ENCODE measurements around the gene FARS2.

The FARS2 gene

GRCh38 chr6:5435449-5435848 lies 174.1 kb downstream of the FARS2 start:
- no peak for DNase-seq

DNA sequence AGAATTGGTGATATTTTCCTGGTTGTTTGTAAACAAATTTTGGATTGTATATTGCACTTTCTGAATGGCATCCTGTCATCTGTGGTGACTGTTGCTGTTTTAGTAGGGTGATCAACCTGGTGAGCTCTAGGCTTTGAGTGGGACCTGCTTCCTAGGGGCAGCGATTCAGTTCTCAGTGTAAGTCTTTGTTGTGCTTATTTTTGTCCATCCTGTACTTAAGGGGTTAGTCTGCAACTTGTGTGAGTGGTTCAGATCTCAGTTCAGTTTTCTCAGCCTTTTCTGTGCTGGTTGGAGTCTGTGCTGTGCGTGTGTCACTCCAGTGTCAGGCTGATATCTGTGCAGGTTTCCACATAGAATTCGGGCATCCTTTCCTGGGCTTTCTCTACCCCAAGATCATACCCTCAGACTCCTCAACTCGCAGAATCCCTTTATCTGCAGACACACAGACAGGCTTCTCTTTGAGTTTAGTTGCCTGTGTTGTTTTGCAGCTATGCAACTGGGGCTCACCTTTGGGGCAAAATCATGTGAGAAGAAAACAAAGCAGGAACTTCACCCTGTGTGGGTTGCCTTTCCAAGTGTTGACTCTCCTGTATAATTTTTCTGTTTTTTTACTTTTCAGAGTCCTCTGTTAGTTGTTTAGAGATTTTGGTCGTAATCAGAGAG lies 177.7 kb downstream of the FARS2 start:
- DNase-seq, result no peak

GRCh38 chr6:5439749-5440148 lies 178.4 kb downstream of the FARS2 start:
- DNase-seq, result no peak

- no peak for DNase-seq
These were observed 181.0 kb downstream of the FARS2 start for GRCh38 chr6:5442319-5442718.

DNA sequence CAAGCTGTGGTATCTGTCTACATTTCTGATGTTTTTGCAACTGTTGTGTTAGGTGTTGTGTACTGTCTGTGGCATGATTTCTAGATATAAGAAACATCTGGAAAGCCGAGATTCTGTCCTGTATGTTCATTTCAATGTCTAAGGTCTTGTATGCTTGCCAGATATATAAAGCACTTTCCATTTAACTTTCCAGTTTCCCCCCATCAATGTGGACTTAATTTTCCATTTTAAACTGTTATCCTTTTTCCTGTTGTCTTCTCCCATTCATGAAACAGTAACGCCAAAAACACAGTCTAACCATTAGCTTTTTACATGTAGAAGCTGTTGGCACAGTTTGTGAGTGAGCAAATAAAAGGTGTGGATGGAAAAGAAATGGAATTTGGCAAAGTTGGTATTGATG lies 181.6 kb downstream of the FARS2 start:
- no peak for DNase-seq

- DNase-seq, result no peak
These were observed 182.2 kb downstream of the FARS2 start for GRCh38 chr6:5443491-5443890.

- DNase-seq, result no peak
These were observed 185.2 kb downstream of the FARS2 start for GRCh38 chr6:5446362-5447075.

DNA sequence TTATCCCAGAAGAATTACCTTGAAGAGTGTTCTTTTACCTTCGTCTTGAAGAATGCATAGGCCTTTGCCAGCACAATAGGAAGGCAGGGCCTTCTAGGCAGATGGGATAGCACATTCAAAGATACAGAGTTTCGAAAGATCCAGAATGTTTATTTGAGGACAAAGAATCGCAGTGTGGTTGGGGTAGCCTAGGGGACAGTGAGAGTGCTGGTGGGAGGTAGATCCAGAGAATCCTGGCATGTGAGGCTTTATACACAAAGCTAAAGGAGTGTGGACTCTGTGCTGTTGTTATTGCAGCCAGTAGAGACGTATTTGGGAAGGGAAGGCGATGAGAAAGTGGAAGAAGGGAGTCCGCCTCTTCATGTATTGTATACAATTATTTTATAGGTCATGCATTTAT lies 186.6 kb downstream of the FARS2 start:
- DNase-seq, result no peak

DNA sequence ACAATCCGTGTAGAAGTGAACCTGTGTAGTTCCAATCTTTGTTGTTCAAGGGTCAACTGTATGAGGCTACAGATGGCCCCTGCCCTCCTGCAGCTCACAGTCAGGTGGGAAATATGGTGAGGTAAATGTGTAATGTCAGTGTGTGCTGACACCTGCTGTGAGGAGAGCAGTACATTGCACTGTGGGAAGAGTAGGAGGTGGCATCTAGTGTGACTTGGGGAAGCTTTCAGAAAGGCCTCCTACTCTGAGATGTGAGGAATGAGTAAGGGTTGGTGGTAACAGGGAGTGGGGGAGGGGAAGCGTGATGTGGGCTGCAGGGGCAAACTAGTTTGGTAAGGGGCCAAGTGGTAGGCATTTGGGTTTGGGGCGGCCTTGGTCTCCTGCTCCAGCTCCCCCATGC lies 188.8 kb downstream of the FARS2 start:
- DNase-seq, result no peak

- DNase-seq, result no peak
These were observed 192.2 kb downstream of the FARS2 start for GRCh38 chr6:5453546-5453945.

GRCh38 chr6:5455142-5455541 lies 193.8 kb downstream of the FARS2 start:
- DNase-seq, result no peak

DNA sequence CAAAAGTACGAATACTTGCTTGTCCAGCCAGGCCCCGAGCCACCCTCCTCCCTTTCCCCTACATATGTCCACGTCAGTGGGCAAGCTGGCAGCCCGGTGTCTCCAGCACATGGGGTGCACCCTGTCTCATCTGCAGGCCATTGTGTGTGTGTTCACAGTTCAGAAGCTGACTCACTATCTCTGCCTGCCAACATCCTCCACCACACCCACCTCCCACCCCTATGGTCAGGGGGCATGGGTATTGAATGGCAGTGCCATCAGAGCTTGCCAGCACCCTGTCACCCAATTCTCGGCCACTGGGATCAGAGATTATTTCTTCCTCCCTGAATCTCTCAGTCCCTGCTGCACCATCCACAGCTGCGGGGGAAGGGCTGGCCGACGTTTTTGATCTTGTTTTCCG lies 195.7 kb downstream of the FARS2 start:
- DNase-seq, result no peak

DNA sequence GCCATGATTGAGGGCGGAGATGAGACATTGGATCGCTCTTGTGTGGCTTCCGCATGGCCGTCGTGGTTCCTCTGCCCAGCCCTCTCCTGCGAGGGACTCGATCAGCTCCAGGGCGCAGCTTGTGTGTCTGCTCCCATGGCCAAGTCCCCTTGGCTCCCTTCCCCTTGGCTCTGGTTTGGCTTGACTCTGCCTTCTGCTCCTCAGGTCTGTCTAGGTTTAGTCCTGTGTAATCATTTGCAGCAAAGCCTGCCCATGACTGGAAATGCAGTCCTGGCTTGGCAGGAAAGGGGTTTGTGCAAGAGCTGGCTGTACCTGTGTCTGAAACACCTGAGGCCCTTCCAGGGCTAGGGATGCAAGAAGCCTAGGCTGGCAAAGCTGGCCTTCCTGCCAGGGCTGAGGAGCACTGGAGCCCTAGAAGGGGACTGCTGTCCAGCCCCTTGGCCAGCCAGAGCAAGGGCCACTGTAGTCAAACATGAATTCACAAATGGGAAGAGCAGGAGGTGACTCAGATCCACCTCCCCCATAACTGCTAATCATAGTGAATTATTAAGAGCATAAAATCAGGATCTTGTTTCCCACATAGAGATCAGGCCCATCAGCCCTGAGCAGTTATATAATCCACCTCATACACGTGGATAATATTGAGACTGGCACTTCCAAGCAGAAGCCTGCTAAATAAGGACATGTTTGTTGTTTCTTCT lies 196.8 kb downstream of the FARS2 start:
- DNase-seq, result no peak

DNA sequence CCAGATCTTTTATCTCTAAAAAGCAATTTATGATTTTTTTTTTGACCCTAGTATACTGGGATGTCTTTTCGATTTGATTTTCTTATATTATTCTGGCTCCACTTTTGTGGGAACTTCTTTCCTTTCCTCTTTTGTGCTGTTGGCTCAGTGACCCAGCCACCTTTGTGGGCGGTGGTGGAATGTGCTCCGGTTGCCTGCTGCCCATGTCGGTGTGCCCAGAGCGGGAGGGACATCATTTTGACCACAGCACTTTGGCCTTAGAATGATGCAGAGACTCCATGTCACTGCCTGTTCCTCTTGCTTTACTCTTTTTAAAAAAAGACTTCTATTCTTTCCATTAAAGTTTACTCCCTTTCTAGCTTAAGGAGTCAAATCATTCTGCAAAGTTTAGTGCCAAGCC lies 198.0 kb downstream of the FARS2 start:
- no peak for DNase-seq

- no peak for DNase-seq
These were observed 200.1 kb downstream of the FARS2 start for GRCh38 chr6:5461365-5461764.

GRCh38 chr6:5462856-5463255 lies 201.5 kb downstream of the FARS2 start:
- no peak for DNase-seq

GRCh38 chr6:5463690-5464089 lies 202.4 kb downstream of the FARS2 start:
- no peak for DNase-seq

- no peak for DNase-seq
These were observed 203.0 kb downstream of the FARS2 start for GRCh38 chr6:5464099-5464885.

GRCh38 chr6:5466281-5467136 lies 205.2 kb downstream of the FARS2 start:
- DNase-seq, result no peak

DNA sequence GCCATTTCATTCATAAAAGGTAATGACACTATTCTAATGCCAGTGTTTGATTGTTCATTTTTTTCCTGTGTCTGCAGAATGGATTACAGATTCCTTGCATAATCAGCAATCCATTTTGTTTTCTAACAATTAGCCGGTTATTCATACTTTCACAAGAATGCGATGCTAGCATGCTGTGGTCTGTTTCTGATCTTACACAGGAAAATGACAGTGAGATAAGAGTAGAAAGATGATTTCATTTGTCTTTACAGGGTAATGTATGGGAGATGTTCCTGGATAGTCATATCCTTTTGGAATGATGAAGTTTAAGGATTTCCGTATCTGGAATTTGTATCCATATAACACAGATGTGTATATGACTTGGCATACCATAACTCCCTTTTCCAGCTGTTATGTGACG lies 207.3 kb downstream of the FARS2 start:
- no peak for DNase-seq

DNA sequence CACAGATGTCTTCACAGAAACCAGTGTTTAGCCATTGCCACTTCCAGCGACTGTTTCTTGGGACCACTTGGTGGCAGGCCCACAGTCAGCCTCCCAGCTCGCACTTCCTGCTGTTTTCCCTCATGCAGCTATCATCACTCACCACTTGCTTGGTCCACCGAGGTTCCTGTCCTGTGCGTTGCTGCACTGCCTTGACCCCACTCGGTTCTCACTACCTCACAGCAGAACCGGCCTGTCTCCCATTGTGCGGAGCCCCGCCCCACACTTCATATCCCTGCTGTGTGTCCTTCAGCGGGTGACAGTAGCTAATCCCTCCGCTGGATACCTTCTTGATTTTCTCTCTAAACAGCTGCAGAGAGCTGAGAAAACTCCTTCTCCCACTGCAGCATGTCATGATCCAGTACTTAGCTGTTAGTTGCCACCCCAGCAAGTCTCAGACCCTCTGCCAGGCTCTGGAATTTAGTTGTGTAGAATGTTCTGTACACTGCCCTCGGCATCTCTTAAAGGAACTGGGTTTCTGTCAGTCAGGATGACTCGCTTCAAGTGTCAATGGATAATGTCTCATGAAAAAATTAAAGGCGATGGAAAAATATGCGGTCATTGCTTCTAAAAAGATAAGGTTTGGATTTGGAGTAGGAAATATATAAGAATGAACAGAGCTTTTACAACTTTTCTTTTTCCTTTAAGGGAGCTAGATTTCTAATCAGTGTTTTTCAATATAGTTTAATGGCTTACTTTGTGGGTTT lies 208.0 kb downstream of the FARS2 start:
- no peak for DNase-seq

GRCh38 chr6:5471044-5471443 lies 209.7 kb downstream of the FARS2 start:
- peak; percentile 64 for DNase-seq

Measured in CD4-positive, alpha-beta T cell treated with Interleukin-4 for 4 hours (primary cell).